A375 (cell line): ENCODE results near the gene SLC26A3. TPM values are rescaled to one million over a fixed set of nuclear protein-coding genes. Genes with fewer than 3 reads are reported as not detected.

ENCODE experiments used
- total RNA-seq: library from RNA; depleted of rRNA; stranded (reverse); fragments of >200 nt; shearing (Covaris generic); gene quantifications from 2 replicates; pipeline ENCODE4 v1.2.3, GENCODE V29; 2014; rRNA removed

SLC26A3 gene
- not detected in 2 replicates for total RNA-seq

GRCh38 chr7:107803009-107803610, at the start of gene SLC26A3:
SLC26A3 (minus strand) TSS chr7:107803223; CDS start chr7:107794509, 8,714 bp downstream.

DNA sequence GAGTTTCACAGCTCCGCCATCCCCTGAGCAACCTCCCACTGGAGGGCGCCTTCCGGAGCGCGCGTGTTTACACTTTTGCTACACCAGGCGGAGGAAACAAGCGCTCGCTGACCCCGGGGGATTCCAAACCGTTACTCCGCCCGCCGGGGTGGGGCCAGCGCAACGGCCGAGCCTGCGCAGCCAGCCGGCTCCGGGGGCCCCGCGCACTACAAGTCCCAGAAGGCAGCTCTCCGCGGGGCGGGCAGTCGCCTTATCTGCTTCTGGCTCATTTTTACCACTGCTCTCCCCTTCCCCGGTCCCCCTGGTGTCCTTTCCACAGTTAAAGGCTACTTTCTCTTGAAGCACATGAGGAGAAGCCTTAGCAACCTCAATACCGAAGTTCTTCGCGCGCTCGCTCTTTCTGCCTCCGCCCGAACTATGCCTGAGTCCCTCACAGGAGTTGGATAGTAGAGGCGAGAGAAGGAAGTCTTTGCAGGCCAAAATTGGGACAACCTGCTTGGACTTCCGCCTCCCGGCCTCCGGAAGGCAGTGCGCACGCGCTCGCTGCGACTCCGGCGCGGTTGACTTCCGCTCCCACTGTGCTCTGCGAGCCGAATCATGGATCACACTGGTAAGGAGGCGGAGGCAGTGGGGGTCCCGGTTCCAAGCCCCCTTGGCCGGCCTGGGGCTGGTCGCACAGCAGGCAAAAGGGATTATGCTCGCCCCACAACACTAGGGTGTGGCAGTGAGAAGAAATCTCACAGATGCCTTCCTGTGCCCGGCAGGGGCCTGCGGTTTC, 59.3 kb downstream of the SLC26A3 start, which contains the start of gene CBLL1:
TSS of gene CBLL1 (plus strand) at position 576 of the 778 bp plus-strand sequence. CDS start at position 598, 22 bp downstream.

Other genes with a start within 250 kb of the SLC26A3 start
- gene COG5, start 239.3 kb downstream of the SLC26A3 start, total RNA-seq = 50.5 and 58.1 TPM in 2 replicates
- 10.3 and 17.0 TPM in 2 replicates for gene DUS4L, start 239.3 kb downstream of the SLC26A3 start, total RNA-seq
- 31.3 and 44.5 TPM in 2 replicates for gene BCAP29, start 223.0 kb downstream of the SLC26A3 start, total RNA-seq
- gene SLC26A4, start 142.4 kb downstream of the SLC26A3 start, total RNA-seq = 0.23 and 0.32 TPM in 2 replicates
- gene CBLL1, start 59.1 kb downstream of the SLC26A3 start, total RNA-seq = 22.6 and 27.9 TPM in 2 replicates
- gene DLD, start 88.0 kb upstream of the SLC26A3 start, total RNA-seq = 45.3 and 60.8 TPM in 2 replicates
- 375 and 395 TPM in 2 replicates for gene LAMB1, start 199.9 kb upstream of the SLC26A3 start, total RNA-seq